Retinal pigment epithelial cell (primary cell): ENCODE measurements around the gene TMEM245.
A peak's percentile ranks its signal among the peaks of the same experiment; 100 is the strongest.

Experiments used
- DNase-seq: peaks from one replicate; pipeline ENCODE4 v3.0.0-alpha.2; 2010; ENCODE audit warnings: low read depth
- H3K4me3 ChIP-seq: 2 replicates; pipeline ENCODE4 v1.5.1; 2011; ENCODE audit warnings: mild to moderate bottlenecking, low read length, control low read depth, moderate library complexity
- TF ChIP-seq, protein P1 (sequence below): conservative IDR thresholded peaks from 2 replicates; pipeline ENCODE4 v1.5.1; 2011; ENCODE audit warnings: low read depth, low read length, control low read depth, inconsistent platforms

Gene TMEM245

DNA sequence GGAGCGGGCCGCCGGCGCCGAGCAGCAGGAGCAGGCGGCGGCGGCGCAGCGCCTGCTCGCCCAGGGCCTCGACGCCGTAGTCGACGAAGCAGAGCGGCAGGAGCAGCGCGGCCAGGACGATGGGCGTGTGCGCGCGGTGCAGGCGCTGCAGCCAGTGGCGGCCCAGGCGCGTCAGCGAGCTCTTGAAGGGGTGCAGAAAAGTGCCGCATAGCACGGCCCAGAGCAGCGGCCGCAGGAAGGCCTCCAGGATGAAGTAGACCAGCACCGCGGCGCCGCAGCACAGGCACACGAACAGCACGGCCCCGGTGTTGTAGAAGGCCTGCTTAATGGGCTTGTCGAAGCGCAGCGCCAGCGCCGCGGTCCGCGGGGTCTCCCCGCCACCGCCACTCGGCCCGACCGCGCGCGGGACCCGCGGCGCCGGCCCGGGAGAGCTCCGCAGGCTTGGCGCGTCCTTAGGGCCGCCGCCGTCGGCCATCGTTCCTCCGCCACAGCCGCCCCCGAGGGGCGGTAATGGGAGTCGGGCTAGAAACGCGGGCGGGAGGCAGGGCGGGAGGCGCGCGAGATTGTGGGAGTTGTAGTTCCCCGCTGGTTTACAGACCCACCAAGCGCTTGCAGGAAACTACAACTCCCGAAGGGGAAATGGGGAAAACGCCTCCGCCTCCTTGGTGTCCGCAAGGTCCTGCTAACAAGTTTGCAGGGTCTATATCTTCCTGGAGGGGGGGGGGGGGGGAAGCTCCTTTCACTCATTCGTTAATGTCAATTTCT is at the start of gene TMEM245:
TSS of gene TMEM245 (minus strand) at position 509 of the 765 bp plus-strand sequence. CDS start at position 475, 34 bp downstream.
- peak within 1 kb of the TSS; percentile 80 for H3K4me3 ChIP-seq
- DNase-seq, result peak; percentile 99
- TF ChIP-seq, protein P1, sequence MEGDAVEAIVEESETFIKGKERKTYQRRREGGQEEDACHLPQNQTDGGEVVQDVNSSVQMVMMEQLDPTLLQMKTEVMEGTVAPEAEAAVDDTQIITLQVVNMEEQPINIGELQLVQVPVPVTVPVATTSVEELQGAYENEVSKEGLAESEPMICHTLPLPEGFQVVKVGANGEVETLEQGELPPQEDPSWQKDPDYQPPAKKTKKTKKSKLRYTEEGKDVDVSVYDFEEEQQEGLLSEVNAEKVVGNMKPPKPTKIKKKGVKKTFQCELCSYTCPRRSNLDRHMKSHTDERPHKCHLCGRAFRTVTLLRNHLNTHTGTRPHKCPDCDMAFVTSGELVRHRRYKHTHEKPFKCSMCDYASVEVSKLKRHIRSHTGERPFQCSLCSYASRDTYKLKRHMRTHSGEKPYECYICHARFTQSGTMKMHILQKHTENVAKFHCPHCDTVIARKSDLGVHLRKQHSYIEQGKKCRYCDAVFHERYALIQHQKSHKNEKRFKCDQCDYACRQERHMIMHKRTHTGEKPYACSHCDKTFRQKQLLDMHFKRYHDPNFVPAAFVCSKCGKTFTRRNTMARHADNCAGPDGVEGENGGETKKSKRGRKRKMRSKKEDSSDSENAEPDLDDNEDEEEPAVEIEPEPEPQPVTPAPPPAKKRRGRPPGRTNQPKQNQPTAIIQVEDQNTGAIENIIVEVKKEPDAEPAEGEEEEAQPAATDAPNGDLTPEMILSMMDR, result no peak

DNA sequence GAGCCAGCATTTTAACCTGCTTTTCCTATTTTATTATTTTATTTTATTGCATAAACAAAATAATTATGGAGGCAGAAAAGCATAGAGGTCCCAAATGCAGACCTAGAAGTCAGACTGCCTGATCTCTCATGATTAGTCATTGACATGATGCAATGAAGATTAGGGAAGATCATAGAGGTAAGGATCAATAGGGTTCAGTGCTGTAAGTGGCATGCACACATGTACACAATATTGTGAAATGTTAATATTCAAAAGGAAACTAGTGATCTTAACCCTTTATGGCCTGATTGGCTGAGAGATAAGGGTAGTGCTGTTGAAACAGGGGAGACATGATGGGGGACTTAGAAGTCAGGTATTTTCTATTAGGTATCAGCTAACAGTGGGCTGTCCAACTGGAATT is 48.4 kb upstream of the TMEM245 start:
- TF ChIP-seq, protein P1, result no peak
- no peak for DNase-seq
- no peak overlapping the region for H3K4me3 ChIP-seq

DNA sequence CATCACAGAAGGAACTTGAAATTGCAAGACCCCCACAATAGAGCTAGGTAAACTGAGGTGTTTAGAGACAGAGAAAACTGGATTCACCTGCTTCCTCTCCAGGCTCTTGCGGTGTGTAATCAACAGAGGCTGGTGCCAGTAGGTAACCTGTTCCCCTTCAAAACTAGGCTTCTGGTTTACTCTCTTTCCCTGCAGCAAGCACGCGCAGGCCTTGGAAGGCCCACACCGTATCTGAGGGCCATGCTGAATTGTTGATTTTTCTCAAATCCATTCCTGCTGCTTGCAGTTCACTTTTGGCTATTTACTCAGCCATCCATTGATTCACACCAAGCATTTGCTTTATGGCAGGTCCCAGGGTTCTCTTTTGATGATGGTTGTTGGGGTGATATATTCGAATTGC is 48.0 kb upstream of the TMEM245 start:
- no peak overlapping the region for H3K4me3 ChIP-seq
- TF ChIP-seq, protein P1, result no peak
- DNase-seq, result no peak

DNA sequence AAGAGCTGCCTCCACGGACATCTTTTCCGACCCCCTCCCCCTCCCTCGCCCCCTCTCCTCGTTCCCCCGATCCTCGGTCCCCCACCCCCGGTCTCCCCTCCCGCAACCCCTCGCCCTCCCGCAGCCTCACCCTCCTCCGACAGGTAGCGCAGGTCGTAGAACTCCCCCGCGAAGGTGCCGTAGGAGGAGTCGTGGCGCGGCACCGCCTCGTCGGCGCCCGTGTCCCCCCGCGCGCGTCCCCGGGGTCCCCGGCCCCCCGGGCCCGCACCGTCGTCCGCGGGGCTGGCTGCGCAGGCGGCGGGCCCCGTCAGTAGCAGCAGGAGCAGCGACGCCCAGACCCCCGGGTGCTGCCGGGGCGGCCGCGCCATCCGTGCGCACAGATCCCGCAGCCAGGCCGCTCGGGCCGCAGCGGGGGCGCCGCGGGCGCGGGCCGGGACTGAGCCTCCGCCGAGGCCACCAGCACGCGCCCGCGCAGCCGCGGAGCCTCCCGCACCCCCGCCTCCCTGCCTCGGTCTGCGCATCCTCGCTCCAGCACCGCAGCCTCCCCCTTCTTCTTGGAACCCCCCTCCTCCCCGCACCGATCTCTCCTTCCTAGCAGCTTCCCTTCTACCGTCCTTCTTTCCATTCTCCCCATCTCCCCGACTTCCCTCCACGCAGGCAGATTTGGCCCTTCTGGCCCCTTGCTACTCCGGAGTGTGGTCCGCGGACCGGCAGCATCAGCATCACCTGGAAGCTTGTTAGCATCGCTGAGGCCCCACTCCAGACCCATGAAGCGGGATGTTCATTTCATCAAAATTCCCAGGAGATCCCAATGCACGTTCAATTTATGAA is 47.2 kb upstream of the TMEM245 start, which contains the start of gene FRRS1L:
TSS of gene FRRS1L (minus strand) at position 479 of the 831 bp plus-strand sequence. CDS start at position 368, 111 bp downstream.
- H3K4me3 ChIP-seq, result peak within 1 kb of the TSS; percentile 44
- TF ChIP-seq, protein P1, result no peak
- DNase-seq, result no peak

DNA sequence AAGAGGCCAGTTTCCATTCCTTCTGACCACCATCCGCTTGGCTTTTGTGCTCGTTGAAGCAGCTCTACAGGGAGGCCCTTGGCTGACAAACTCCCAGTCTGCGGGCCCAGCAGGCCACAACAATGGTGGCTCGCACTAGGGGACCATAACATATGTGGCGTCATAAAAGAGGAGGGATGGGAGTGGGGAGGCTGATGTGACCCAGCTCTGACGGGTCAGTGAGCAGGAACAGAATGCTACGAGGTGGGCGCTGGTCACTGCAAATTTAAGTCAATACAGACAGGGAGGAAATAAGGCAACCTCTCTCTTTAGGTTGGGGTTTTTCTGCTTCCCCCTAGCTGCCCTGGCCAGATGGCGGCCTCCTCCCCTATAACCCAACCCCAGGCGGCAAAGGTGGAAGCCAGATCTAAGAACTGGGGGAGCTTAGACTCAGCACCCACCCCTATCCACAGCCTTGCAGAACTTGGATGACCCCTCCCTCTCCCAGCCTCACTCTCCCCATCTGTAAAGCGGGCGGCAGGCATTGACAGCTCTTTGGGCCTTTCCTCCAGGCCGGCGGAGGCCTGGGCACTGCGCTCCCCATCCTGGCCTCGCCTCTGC is 46.5 kb upstream of the TMEM245 start:
- H3K4me3 ChIP-seq, result peak overlapping the region; percentile 14
- TF ChIP-seq, protein P1, result no peak
- DNase-seq, result no peak

DNA sequence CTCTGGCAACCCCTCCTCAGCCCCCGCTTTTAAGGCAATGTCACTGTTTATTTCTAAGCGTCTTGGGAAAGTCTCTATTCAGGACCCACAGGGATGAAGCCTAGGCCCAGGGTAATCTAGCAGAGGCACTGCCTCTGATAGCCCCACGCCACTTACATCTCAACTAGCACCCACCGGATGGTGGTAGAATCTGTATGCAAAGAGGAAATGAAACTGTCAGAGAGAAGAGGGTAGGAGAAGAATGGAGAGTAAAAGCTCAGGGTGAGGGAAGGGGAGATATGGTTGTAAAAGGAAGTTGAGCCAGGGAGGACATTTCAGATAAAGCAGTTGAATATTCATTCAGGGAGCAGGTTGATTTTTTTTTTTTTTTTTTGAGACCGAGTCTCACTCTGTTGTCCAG is 44.3 kb upstream of the TMEM245 start:
- TF ChIP-seq, protein P1, result no peak
- H3K4me3 ChIP-seq, result no peak overlapping the region
- DNase-seq, result no peak
